GM21390 (cell line): ENCODE measurements around the gene HIPK4.

Source experiments
- ATAC-seq: cut with Tn5 transposase; IDR thresholded peaks from one replicate; pipeline ENCODE4 v1.9.1; 2021; ENCODE audit not compliant: unreplicated experiment

The HIPK4 gene

DNA sequence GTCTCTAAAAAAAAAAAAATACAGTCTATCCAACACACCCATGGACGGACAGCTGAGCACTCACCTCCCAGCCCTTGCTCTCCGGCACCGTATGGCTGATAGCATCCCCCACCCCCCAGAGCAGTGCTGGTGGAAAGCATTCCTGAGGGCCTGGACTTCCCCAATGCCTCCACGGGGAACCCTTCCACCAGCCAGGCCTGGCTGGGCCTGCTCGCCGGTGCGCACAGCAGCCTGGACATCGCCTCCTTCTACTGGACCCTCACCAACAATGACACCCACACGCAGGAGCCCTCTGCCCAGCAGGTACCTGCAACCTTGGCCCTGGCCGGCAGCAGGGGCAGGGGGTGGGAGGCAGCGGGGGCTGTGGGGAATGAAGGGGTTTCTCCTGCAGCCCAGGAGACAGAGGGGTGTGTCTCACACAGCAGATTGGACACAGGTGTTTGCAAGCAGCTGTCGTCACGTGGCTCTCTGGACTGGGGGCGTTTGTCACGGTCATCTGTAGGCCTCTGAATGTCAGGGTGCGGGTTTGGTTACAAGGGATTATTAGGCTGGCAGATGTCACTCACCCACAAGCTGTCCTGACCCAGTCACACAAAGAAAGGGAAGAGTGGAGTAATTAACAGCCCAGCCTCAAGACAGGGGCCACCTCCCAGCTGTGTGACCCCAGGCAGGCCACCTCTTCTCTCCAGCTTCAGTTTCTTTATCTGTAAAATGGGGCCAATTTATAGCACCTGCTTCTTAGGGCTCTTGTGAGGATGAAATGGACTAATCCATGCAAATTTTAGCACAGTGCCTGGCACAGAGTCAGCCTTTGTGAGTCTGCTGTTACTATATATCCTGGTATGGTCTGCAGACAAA, 22.2 kb downstream of the HIPK4 start:
- no peak for ATAC-seq

DNA sequence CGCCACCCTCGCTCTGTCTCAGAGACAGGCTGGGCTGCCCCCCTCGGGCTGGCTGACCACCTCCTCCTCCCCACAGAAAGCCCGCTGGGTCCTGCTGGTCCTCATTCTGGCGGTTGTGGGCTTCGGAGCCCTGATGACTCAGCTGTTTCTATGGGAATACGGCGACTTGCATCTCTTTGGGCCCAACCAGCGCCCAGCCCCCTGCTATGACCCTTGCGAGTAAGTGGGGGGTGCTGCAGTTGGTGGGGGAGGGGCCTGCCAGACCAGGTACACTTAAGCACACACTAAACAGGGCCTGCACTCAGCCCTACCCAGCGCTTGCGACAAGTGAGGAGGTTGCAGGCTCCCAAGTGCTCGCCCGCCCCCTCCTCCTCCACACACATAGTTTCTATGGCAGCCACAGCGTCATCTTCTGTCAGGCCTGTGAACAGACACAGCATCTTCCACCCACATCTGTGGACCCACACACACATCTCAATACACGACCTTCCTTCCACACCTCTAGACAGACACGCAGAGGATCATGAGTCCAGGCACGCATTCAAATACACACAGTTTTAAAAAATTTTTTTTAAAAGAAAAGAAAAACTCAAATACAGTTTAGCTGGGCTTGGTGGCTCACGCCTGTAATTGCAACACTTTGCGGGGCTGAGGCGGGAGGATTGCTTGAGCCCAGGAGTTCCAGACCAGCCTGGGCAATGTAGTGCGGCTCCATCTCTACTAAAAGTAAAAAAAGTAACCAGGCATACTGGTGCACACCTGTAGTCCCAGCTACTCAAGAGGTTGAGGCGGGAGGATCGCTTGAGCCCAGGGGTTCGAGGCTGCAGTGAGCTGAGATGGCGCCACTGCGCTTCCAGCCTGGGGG, 23.1 kb downstream of the HIPK4 start:
- no peak for ATAC-seq

DNA sequence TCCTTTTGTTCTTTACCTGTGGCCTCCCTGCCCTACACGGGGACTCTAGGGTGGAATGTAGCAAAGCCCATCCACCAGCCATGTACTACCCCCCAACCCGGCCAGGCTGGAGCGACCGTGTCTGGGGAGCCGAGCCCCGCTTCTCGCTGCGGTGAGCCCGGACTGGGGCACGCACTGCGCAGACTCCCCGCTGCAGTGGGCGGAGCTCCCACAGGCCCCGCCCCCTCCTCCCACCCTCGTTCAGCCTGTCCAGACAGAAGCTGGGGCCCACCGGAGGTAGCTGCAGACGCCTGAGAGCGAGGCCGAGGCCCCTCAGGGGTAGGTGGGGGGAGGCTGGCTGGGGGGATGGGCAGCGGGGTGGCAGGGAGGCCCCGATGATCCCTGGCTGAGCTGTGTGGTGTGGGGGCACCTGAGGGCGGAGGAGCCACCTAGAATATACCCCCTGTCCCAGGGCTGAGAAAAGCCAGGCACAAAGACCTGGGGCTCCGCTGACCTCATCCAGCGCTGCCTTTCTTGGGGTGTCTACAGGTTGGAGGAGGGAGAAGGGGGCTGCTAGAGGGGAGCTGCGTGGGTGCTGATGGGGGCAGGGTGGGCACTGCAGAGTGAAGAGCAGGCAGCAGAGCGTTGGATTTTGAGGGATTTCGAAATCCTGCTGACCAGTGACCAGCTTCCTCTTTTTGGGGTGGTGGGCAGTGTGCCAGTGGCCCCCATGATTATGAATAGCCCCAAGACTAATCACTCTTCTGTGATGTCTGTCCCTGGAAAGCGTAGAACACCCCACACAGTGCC, 24.2 kb downstream of the HIPK4 start:
- no peak for ATAC-seq

DNA sequence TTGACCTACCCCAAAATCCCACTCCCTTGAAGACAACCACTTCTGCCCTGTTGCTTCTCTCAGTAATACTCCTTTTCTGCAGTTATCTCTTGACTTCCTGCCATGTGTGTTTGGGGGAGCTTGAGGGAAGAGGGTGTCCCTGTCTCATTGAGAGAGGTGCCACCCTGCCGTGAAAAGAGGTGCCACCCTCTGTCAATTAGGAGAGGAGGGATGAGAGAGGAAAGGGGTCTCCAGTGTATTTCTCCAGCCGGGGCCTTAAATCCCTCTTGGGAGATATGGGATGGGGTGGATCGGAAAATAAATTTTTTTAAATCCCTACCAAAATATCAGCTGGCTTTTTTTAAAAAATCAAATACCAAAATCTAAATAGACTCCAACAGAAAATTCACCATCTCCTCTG, 25.0 kb downstream of the HIPK4 start:
- no peak for ATAC-seq

DNA sequence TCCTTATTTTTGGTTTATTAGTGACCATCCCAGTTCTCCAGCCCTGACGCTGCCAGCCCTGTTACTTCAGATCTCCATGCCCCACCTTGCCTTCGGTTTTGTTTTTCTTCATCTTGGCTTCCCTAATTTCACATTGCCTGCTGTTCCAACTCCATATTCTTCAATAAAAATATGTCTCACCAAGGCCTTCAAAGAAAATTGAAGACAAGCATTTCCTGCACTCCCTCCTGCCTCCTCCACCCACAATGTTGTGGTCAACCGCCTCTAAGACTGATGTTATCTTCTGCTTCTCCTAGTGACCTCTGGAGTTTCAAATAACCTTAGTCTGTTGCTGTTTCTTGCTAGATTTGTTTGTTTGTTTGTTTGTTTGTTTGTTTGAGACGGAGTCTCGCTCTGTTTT, 26.9 kb downstream of the HIPK4 start:
- no peak for ATAC-seq

DNA sequence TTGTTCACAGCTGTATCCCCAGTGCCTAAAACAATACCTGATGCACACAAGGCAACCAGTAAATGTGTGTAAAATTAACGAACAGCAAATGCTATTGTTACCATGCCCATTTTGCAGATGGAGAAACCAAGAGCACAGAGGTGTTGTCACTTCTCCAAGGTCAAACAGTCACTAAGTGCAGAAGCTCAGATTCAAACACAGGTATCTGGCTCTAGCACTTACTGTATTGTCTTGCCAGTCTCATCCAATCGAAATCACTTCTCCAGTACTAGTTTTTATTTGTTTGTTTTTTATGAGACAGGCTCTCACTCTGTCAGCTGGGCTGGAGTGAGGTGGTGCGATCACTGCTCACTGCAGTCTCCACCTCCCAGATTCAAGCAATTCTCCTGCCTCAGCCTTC, 27.8 kb downstream of the HIPK4 start:
- ATAC-seq, result no peak

DNA sequence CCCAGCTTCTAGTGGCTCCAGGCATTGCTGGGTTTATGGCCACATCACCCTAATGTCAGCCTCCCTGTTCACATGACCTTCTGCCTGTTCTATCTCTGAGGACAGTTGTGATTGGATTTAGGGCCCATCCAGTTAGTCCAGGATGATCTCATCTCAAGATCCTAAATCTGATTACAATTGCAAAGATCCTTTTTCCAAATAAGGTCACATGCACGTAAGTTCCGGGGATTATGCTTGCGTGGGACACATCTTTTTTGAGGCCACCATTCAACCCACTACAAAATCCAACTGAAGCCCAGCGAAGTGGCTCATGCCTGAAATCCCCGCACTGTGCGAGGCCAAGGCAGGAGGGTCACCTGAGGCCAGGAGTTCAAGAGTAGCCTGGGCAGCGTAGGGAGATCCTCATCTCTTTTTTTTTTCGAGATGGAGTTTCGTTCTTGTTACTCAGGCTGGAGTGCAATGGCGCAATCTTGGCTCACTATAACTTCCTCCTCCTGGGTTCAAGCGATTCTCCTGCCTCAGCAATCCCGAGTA, 29.2 kb downstream of the HIPK4 start:
- no peak for ATAC-seq

DNA sequence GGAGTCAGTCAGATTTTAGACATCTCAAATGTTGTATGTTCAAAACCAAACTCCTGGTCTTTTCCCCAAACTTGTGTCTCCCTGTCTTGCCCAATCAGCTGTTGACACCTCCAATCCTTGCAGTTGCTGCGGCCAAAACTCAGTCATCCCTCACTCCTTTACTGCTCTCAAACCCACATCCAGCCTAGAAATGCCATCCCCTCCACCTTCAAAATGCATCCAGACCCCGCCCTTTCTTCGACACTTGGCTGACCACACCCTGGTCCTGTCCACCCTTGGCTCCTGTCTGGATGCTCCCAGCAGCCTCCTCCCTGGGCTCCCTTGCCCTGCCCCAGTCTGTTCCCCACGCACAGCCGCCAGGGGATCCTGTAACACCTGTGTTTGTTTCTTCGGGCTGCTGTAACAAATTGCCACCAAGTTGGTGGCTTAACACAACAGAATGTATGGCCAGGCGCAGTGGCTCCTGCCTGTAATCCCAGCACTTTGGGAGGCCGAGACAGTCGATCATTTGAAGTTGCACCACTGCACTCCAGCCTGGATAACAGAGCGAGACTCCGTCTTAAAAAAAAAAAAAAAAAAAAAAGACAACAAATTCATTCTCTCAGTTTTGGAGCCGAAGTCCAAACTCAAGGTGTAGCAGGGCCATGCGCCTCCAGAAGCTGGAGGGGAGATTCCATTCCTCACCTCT, 29.8 kb downstream of the HIPK4 start:
- no peak for ATAC-seq

DNA sequence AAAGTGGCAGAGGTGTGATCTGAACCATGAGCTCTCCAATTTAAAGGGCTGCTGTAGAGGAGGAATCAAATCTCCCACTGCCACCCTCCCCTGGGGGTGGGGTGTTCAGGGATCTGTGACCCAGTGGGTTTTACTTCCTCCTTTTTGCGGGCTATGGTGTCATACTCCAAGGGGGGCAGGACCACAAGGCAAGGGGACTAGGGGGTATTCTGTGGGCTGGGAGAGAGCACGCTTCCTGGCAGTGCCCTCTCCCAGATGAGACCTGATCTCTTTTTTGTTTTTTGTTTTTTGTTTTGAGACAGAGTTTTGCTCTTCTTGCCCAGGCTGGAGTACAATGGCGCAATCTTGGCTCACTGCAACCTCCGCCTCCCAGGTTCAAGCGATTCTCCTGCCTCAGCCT, 31.2 kb downstream of the HIPK4 start:
- no peak for ATAC-seq

DNA sequence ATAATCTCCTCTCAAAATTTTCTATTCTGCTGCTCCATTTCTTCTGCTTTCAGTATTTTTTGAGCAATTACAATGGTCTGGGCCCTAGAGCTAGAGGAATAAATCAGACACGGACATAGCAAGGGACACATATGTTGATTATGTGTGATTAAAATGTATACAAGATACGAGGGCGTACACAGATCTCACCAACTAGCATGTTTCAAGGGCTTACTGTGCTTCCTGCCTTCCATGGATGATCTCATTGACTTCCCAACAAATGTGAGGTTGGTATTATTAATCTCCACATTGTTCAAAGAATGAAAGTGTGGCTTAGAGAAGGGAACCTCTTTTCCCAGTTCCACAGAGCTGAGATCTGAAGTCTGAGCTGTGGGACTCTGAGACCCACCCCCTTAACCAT, 32.3 kb downstream of the HIPK4 start:
- no peak for ATAC-seq

DNA sequence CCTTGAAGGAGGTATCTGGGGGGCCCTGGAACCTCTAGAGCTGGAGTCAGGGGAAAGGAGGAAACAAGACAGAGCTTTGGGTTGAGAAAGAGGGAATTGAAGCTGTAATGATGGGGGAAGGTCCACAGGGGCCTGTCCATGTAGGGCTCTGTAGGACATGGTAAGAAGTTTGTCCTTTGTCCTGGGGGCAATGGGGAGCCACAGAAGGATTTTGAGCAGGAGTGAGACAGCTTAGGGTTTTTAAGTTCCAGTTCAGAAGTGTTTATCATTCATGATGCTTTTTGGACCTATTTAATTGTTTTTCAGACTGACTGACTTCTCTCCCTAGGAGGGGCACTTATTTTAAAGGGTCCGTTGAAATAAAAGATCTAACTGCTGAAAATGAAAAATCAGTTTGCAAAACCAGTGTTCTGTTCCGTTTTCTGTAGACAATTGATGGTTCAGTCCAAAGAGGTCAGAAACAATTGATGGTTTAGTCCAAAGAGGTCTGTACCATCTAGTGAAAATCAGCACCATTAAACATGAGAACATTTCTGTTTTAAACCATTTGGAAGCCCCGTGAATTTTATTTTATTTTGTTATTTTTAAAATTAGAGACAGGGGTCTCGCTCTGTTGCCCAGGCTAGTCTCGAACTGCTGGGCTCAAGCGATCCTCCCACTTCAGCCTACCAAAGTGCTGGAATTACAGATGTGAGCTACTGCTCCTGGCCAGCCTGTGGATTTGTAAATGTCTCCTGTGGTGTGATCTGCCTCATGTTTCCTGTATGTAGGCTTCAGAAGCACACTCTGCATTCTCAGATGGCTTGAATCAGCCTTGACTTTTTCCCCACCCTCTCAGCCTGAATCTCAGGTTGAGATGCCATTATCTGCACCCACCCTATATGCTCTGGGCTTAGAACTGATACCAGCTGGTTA, 33.0 kb downstream of the HIPK4 start:
- no peak for ATAC-seq

DNA sequence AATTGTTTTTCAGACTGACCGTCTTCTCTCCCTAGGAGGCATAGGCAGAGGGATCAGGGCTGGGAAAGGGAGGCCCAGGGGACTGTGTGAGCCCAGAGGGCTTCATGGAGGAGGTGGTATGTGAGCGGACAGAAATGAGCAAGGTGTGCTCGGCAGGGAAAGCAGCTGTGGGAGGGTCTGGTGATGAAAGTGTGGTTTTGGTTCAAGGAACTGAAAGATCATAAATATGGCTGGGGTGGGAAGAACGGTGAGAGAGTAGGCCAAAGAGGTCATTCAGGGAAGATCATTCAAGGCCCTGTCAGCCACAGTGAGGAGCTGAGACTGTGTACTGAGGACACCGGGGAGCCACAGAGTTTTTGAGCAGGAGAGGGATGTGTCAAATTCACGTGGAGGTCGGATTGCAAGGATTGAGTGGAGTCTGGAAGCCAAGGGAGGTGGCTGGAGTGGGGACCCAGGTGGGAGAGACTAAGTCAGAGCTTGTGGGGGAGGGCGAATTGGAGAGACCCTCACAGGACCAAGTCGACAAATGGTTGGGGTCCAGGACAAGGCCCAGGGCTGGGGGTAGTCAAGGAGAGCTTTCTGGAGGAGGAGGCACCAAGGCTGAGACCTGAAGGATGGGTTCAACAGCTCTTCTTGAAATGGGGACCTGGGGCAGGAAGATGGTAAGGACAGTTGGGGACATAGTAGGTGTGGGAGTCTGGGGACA, 33.9 kb downstream of the HIPK4 start:
- ATAC-seq, result no peak

DNA sequence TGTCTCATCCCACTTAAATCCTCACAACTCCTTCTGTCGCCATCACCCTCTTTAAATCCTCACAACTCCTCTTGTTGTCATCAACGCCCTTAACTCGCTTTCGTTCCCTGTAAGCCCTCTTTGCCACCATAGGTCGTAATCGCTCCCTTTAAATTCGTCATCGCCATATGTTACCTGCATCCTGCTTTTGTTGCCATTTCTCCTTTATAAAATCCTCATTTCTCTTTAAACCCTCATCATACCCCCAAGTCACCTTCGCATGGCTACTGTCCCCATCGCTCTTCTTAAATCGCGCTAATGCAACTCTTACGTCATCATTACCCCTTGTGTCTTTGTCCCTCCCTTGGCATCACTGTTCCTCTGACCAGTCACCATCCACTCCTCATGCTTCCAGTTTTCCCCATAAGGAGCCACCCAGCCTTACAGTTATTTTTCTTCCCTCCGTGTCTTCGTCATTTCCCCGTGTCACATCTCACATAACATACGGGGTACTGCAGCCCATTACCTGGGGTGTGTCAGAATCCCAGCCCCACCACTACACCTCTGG, 40.9 kb downstream of the HIPK4 start:
- no peak for ATAC-seq

DNA sequence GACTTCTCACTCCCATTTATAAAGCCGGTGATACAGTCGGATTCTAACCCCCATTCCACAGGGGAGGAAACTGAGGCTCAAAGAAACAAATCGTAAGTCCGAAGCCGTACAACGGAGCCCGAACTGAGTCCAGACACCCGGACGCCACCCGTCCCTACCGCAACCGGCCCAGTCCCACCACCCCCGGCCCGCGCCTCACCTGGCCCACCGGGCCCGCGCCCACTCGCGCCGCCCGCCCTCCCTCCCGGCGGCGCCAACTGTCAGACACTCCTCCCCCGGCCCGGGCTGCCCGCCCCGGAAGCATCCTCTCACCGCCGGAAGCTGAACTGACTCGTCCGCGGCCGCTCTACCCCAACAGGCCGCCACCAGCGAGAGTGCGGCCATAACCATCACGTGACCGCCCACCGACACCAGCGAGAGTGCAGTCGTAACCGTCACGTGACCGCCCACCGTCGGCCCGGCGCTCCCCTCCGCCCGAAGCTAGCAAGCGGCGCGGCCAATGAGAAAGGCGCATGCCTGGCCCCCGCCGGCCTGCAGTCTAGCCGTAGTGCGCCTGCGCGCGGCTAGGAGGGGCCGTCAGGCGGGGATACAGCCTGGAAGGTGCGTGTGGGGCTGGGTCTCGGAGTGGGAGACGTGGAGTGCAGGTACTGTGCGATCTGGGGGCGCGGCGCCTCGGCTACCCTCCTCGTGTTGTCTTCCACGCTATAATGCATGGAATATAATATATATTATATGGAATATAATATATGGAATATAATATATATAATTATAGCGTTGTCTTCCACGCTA, 41.7 kb downstream of the HIPK4 start, which contains the start of the genes C19orf47 and PLD3:
C19orf47 (minus strand) TSS at position 273 of the 789 bp plus-strand sequence. CDS start 6,540 bp downstream, outside the sequence.
PLD3 (plus strand) TSS at position 571 of the 789 bp plus-strand sequence. CDS start 17,789 bp downstream, outside the sequence.
- ATAC-seq, result peak; percentile 92

DNA sequence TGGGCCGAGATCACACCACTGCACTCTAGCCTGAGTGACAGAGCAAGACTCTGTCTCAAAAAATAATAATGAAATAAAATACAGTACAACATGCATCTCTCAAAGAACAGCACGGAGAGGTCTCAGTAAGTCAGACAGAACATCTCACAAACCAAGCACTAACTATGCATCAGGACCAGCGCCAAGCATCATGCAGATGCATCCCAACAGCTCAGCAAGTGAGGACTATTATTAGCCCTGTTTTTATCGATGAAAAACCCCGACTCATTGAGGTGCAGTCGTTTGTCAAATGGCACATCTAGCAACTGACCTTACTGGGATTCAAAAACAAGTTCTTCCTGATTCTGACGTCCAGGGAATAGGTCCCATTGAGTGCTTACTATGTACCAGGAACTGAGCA, 45.6 kb downstream of the HIPK4 start:
- ATAC-seq, result no peak

DNA sequence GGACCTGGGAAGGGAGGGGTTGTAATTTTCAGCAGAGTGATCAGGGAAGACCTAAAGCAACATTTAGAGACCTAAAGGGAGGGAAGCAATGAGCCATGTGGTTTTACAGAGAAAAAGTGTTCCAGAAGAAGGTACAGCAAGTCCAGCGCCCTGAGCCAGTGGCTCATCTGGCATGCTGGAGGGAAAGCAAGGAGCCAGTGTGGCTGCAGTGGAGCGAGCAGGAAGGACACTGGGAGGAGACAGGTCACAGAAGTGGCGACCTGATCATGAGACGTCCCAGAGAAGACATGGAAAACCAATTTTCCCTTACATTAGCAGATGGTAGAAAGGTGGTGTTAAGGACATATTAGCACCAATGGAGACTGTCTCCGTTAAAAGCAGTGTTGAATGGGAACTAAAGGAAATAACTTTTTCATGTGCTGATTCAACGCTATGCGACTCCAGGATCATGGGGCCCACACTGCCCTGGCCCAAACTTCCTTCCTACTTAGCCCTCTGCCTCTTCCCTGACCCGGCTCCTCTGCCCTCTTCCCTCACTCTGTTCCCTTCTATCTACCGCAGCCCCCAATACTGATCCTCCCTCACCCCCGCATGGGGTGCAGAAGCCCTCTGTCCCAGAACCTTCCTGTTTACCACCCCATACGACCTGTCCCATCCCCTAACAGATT, 47.2 kb downstream of the HIPK4 start:
- ATAC-seq, result no peak
